NCI-H226 (cell line): Measurements from ENCODE around the gene SH3RF3.
"Not testable (repeated sequence)": the region's sequence is repeated elsewhere in the genome, so short reads cannot be mapped to it uniquely, and the experiment has no call there.

Experiments used
- DNase-seq: peaks from one replicate; pipeline ENCODE4 v3.0.0-alpha.2; 2015

The SH3RF3 gene

GRCh38 chr2:109532728-109533076 lies 403.7 kb downstream of the SH3RF3 start:
- DNase-seq: no peak

DNA sequence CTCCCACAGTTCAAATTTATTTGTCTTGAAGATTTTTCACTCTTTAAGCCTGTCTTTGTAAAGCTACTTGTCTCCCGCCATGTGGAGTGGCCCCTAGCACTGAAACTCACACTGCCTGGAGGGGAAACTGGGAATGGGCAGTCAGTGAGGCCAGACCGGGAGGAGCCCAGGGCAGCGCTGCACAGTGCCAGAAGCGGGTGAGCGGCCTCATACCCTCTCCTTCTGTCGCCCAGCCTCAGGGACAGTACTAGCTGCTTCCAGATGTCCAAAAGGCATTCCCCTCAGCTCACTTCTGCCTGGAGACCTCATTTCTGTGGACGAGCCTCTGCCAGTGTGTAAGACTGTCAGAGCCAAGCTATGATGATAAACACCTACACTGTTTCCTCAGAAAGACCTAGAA lies 404.8 kb downstream of the SH3RF3 start:
- no peak for DNase-seq

DNA sequence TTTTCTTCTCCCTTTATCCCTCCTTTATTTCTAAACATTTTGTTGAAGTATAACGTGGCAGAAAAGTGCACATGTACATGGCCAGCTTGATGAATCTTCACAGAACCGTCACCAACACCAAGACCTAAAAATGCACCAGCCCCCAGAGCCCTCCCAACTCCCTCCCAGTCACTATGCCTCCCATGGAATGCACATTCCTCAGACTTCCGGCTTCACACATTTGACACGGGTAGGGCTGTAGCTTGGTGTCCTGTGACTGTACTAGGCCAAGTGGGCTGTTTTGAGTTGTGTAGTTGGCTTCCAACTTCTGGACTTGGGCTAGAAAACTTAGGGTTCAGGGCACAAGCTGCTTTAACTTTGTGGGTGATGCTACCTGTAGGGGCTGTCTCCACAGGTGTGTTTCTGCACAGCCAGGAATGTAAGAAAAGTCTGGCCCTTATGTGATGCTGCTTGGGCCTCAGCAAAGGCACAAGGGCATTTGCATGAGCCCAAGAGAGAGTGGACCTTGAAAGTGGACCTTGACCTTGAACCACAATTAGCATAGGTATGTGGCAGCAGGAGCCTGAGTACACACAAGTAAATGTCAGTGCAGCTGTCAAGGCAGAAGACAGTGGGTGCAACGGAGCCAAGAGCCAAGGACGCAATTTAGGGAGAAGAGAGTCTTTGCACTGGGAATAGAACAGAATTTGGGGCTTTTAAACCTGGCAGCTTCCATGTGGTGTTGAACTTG lies 406.4 kb downstream of the SH3RF3 start:
- no peak for DNase-seq

- DNase-seq: not testable (repeated sequence)
These were observed 407.6 kb downstream of the SH3RF3 start for GRCh38 chr2:109536556-109536955.

DNA sequence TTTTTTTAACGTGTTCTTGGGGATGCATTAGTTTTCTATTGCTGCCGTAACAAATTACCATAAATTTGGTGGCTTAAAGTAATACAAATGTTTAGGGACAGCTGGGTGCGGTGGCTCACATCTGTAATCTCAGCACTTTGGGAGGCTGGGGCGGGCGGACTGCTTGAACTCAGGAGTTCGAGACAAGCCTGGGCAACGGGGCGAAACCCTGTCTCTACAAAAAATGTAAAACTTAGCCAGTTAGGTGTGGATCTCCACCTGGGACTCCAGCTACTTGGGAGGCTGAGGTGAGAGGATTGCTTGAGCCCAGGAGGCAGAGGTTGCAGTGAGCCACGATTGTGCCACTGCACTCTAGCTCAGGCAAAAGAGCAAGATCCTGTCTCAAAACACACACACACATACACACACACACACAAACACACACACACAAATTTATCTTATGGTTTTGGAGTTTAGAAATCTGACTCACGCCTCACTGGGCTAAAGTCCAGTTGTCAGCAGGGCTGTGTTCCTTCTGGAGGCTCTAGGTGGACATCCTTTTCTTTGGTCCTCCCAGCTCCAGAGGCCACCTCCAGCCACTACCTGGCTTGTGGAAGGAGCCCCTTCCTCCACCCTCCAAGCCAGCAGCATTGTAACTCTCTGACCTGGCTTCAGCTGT lies 408.7 kb downstream of the SH3RF3 start:
- DNase-seq: peak; percentile 21

DNA sequence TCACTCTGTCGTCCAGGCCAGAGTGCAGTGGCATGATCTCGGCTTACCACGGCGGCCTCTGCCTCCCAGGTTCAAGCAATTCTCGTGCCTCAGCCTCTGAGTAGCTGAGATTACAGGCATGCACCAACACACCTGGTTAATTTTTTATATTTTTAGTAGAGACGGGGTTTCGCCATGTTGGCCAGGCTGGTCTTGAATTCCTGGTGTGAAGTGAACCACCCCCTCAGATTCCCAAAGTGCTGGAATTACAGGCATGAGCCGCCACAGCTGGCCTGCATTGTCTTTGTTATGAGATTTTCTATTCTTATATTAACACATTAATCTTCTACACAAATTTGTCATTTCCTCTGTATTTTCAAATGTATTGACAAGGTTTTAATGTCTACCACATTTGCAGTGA lies 409.5 kb downstream of the SH3RF3 start:
- no peak for DNase-seq

GRCh38 chr2:109542384-109542783 lies 413.4 kb downstream of the SH3RF3 start:
- DNase-seq: no peak

DNA sequence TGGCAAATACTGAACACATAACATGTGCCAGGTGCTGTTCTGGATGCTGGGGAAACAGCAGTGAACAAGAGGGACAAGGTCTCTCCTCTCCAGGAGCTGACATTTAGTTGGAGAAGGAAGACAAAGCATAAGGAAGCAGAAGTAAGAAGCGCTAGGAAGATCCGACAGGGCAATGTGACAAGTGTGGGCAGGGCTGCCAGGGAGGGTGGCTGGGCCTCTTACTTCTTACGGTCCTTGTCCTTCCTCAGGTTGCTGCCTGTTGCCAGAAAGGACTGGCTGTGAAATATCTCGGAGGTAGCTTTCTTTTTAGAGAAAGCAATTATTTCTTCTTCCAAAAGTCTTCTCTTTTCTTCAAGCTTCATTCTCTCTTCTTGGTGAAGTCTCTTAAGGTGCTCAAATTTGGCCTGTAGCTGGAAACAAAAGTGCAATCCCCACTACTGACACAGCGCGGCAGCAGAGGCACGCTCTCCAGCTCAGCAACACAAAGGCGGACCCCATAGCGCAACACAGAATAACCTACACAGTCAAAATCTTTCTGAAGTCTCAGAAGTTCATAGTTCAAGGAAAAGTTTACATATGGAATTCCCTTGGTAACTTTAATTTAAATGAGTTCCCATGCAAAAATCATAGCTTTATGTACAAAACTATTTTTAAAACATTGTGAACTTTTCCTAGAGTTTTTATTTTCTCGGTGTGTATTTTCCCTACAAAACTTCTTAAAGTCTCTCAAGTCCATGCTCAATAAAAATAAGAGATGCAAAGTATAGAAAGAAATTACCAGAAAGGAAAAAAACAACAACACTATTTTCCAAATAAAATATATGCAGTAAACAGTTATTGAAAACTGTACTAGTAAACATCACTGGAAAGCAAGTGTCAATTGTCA lies 417.1 kb downstream of the SH3RF3 start:
- no peak for DNase-seq

- DNase-seq: no peak
These were observed 418.3 kb downstream of the SH3RF3 start for GRCh38 chr2:109547280-109547679.

DNA sequence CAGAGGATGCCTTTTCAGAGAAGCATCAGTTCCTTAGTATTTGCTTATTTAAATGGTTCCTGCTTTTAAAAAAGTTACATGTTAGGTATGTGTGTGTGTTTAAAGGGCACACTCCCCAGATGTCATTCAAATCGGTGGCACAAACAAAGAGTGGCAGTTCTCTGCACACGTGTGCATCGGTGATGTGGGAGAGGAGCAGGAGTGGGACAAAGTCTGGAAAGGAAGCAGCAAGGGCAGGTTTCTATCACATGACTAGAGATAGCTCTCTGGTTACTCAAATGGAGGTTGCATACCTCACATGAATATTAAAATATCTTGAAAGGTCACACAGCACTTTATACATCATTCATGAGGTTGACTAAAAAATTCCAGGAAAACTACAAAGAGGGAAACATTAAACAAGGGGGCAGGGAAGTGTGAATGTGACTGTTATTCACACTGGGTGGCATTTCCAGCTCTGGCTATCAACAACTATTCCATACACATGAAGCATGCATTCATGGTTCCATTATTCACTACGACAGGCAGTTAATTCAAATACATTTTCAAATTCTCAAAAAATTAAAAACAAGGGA lies 420.1 kb downstream of the SH3RF3 start:
- DNase-seq: no peak
